OCI-LY1 (cell line): ENCODE results near the gene SELENOV.

Experiments
- EZH2 ChIP-seq: fragments of 200-600 bp; sonication (generic), shearing (Covaris generic); IDR thresholded peaks from 2 replicates; pipeline ENCODE4 v1.8.0; 2017; ENCODE audit warnings: borderline replicate concordance, mixed run types, mild to moderate bottlenecking, antibody characterized with exemption, low read length, moderate library complexity, mixed read lengths
- TF ChIP-seq, protein P1 (sequence below): fragments of 200-600 bp; sonication (generic), shearing (Covaris generic); IDR thresholded peaks from 2 replicates; pipeline ENCODE4 v1.5.1; 2017; ENCODE audit warnings: mild to moderate bottlenecking, antibody characterized with exemption, low read length, moderate library complexity, mixed read lengths

DNA sequence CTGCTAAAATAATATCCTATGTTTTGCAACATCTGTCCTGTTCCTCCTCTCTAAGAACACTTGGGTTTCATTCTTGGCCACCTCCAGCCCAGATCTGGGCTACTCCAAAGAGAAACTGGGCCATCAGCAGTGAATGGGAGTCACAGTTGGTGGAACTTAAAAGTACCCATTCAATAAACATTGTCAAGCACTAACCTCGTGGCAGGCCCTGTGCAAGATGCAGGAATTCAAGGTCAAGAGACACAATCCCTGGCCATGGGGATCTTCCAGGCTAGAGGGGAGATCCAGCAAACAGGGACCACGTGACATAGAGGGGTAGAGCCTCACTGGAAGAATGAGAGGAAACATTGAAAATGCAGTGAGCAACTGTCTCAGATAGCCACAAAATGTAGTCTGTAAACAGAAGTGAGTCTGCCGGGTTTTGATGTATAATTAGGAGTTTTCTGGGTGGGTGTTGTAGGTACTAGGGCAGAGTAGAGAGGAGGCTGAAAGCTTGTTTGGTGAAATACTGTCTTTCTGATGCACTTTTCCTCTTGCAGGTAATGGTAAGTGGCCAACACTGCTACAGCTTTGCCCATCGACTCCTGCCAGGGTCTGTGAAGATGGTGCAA is 39.9 kb downstream of the SELENOV start:
- TF ChIP-seq, protein P1, sequence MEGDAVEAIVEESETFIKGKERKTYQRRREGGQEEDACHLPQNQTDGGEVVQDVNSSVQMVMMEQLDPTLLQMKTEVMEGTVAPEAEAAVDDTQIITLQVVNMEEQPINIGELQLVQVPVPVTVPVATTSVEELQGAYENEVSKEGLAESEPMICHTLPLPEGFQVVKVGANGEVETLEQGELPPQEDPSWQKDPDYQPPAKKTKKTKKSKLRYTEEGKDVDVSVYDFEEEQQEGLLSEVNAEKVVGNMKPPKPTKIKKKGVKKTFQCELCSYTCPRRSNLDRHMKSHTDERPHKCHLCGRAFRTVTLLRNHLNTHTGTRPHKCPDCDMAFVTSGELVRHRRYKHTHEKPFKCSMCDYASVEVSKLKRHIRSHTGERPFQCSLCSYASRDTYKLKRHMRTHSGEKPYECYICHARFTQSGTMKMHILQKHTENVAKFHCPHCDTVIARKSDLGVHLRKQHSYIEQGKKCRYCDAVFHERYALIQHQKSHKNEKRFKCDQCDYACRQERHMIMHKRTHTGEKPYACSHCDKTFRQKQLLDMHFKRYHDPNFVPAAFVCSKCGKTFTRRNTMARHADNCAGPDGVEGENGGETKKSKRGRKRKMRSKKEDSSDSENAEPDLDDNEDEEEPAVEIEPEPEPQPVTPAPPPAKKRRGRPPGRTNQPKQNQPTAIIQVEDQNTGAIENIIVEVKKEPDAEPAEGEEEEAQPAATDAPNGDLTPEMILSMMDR: no peak
- no peak for TF ChIP-seq EZH2
